KOPT-K1 (cell line): ENCODE measurements around the gene ISM2.

ENCODE experiments used
- H3K27ac ChIP-seq: fragments of 200-600 bp; sonication (generic); 2 replicates; pipeline ENCODE4 v1.5.1; 2016; ENCODE audit warnings: antibody characterized with exemption, mild to moderate bottlenecking, low read depth, low read length; ENCODE audit not compliant: poor library complexity, severe bottlenecking
- H3K36me3 ChIP-seq: fragments of 200-600 bp; sonication (generic); 2 replicates; pipeline ENCODE4 v1.5.1; 2017; ENCODE audit warnings: antibody characterized with exemption, mild to moderate bottlenecking, low read length, moderate library complexity; ENCODE audit not compliant: insufficient read depth
- H3K9me3 ChIP-seq: fragments of 200-600 bp; sonication (generic); 2 replicates; pipeline ENCODE4 v1.5.1; 2017; ENCODE audit warnings: antibody characterized with exemption, low read length, mild to moderate bottlenecking; ENCODE audit not compliant: insufficient read depth, poor library complexity, severe bottlenecking

The ISM2 gene

GRCh38 chr14:77490347-77490986 lies 8.1 kb downstream of the ISM2 start:
- Histone ChIP-seq H3K36me3 (no peaks in the 10 kb centered on the region), H3K9me3 (no peaks in the 10 kb centered on the region), H3K27ac (no peak overlapping the region)

GRCh38 chr14:77489041-77489440 lies 9.6 kb downstream of the ISM2 start:
- Histone ChIP-seq H3K27ac (no peak overlapping the region), H3K9me3 (no peaks in the 10 kb centered on the region), H3K36me3 (no peaks in the 10 kb centered on the region)

GRCh38 chr14:77488558-77488957 lies 10.1 kb downstream of the ISM2 start:
- Histone ChIP-seq H3K27ac (no peak overlapping the region), H3K36me3 (no peaks in the 10 kb centered on the region)

GRCh38 chr14:77485901-77486678 lies 12.5 kb downstream of the ISM2 start:
- H3K9me3 ChIP-seq, result no peaks in the 10 kb centered on the region
- H3K27ac ChIP-seq, result no peak overlapping the region
- H3K36me3 ChIP-seq, result no peaks in the 10 kb centered on the region

More at GRCh38 chr14:77488558-77488957, 10.1 kb downstream of the ISM2 start:
- no peaks in the 10 kb centered on the region for H3K9me3 ChIP-seq

- Histone ChIP-seq H3K9me3 (no peaks in the 10 kb centered on the region), H3K27ac (no peak overlapping the region), H3K36me3 (no peaks in the 10 kb centered on the region)
Observed at GRCh38 chr14:77485256-77485655, 13.4 kb downstream of the ISM2 start.

GRCh38 chr14:77482422-77482821 lies 16.2 kb downstream of the ISM2 start:
- Histone ChIP-seq H3K9me3 (no peaks in the 10 kb centered on the region), H3K36me3 (no peaks in the 10 kb centered on the region), H3K27ac (no peak overlapping the region)

GRCh38 chr14:77478796-77479195 lies 19.8 kb downstream of the ISM2 start:
- Histone ChIP-seq H3K9me3 (no peaks in the 10 kb centered on the region), H3K36me3 (no peaks in the 10 kb centered on the region), H3K27ac (no peak overlapping the region)

- no peak overlapping the region for H3K27ac ChIP-seq
- no peaks in the 10 kb centered on the region for H3K9me3 ChIP-seq
- no peaks in the 10 kb centered on the region for H3K36me3 ChIP-seq
Observed at GRCh38 chr14:77478029-77478428, 20.6 kb downstream of the ISM2 start.

GRCh38 chr14:77475432-77476115 lies 23.0 kb downstream of the ISM2 start:
- H3K27ac ChIP-seq, result no peak overlapping the region
- H3K36me3 ChIP-seq, result no peaks in the 10 kb centered on the region
- H3K9me3 ChIP-seq, result no peaks in the 10 kb centered on the region

GRCh38 chr14:77474479-77475177 lies 24.0 kb downstream of the ISM2 start:
- Histone ChIP-seq H3K9me3 (no peaks in the 10 kb centered on the region), H3K27ac (no peak overlapping the region), H3K36me3 (peaks cover 6% of the 10 kb centered on the region; the same call in 1 of the 2 replicates)

- Histone ChIP-seq H3K9me3 (no peaks in the 10 kb centered on the region), H3K27ac (no peak overlapping the region), H3K36me3 (peaks cover 13% of the 10 kb centered on the region)
Observed at GRCh38 chr14:77473921-77474320, 24.7 kb downstream of the ISM2 start.

- Histone ChIP-seq H3K9me3 (no peaks in the 10 kb centered on the region), H3K27ac (no peak overlapping the region), H3K36me3 (peaks cover 49% of the 10 kb centered on the region)
Observed at GRCh38 chr14:77470224-77470870, 28.3 kb downstream of the ISM2 start.

- Histone ChIP-seq H3K27ac (no peak overlapping the region), H3K36me3 (peaks cover 57% of the 10 kb centered on the region), H3K9me3 (no peaks in the 10 kb centered on the region)
Observed at GRCh38 chr14:77469539-77469938, 29.1 kb downstream of the ISM2 start.

- H3K9me3 ChIP-seq, result no peaks in the 10 kb centered on the region
- H3K27ac ChIP-seq, result no peak overlapping the region
- peaks cover 62% of the 10 kb centered on the region for H3K36me3 ChIP-seq
Observed at GRCh38 chr14:77469067-77469505, 29.5 kb downstream of the ISM2 start.
